Panc1 (cell line): Measurements from ENCODE around the gene PHF14. TPM values are rescaled to one million over a fixed set of nuclear protein-coding genes. Genes with fewer than 3 reads are reported as not detected.

Experiments
- ATAC-seq: fragments of 200-7000 bp; cut with Tn5 transposase; 2 replicates; pipeline ENCODE4 v1.9.1; 2020; ENCODE audit warnings: mild to moderate bottlenecking, moderate library complexity
- BruUV-seq: library from RNA; stranded (reverse); fragments of 400-500 nt; replicated peaks from 2 replicates; lab custom pipeline; 2021; lab: Mats Ljungman, UMichigan
- CTCF ChIA-PET: fragments of 300-600 bp; sonication (Branson Sonifier 250); formaldehyde crosslinking; loops from one replicate; lab custom pipeline; 2022; ENCODE audit warnings: antibody characterized with exemption; lab: Charles Lee
- POLR2A ChIA-PET: fragments of 300-600 bp; sonication (Branson Sonifier 250); formaldehyde crosslinking; loops from one replicate; lab custom pipeline; 2022; ENCODE audit warnings: antibody characterized with exemption; lab: Charles Lee
- DNase-seq: peaks from one replicate; pipeline ENCODE4 v3.0.0-alpha.2; 2010; ENCODE audit warnings: low read depth, low spot score
- H3K27ac ChIP-seq: 2 replicates; pipeline ENCODE4 v1.5.1; 2011; ENCODE audit warnings: mild to moderate bottlenecking, low read length, inconsistent platforms
- H3K27me3 ChIP-seq: fragments of 200-500 bp; sonication (Bioruptor generic); 2 replicates; pipeline ENCODE4 v1.6.0; 2014; ENCODE audit warnings: low read length, inconsistent platforms; ENCODE audit not compliant: control insufficient read depth, insufficient read depth
- H3K36me3 ChIP-seq: fragments of 200-500 bp; sonication (Bioruptor generic); 2 replicates; pipeline ENCODE4 v1.5.1; 2014; ENCODE audit warnings: inconsistent platforms, mild to moderate bottlenecking, low read length, moderate library complexity; ENCODE audit not compliant: control insufficient read depth, insufficient read depth
- H3K4me1 ChIP-seq: 2 replicates; pipeline ENCODE4 v1.5.1; 2011; ENCODE audit warnings: inconsistent platforms, mild to moderate bottlenecking, low read length, moderate library complexity; ENCODE audit not compliant: control insufficient read depth, insufficient read depth
- H3K4me3 ChIP-seq, 2 experiments: 2 replicates each; pipeline ENCODE4 v1.5.1; 2011 to 2012; ENCODE audit warnings: low read depth in 2 of 2, low read length in 2 of 2, mild to moderate bottlenecking in 2 of 2, inconsistent platforms in 1 of 2, moderate library complexity in 1 of 2
- H3K9me3 ChIP-seq: fragments of 200-500 bp; sonication (Bioruptor generic); 2 replicates; pipeline ENCODE4 v1.5.1; 2014; ENCODE audit warnings: low read depth, mild to moderate bottlenecking, inconsistent platforms, low read length, moderate library complexity; ENCODE audit not compliant: control insufficient read depth, insufficient read depth
- CTCF ChIP-seq: fragments of 450-650 bp; IDR thresholded peaks from 2 replicates; pipeline ENCODE4 v1.5.1; 2017; ENCODE audit warnings: mild to moderate bottlenecking
- POLR2AphosphoS5 ChIP-seq: IDR thresholded peaks from 2 replicates; pipeline ENCODE4 v1.6.1; 2012; ENCODE audit warnings: mild to moderate bottlenecking, low read depth, low read length, moderate library complexity
- REST ChIP-seq, 2 experiments: IDR thresholded peaks; 2 replicates each; pipeline ENCODE4 v1.6.1; 2011 to 2012; ENCODE audit warnings: low read depth in 2 of 2, control low read depth in 1 of 2, low read length in 1 of 2, mild to moderate bottlenecking in 1 of 2, moderate library complexity in 1 of 2; ENCODE audit not compliant: insufficient read depth in 1 of 2
- SIN3A ChIP-seq: IDR thresholded peaks from 2 replicates; pipeline ENCODE4 v1.6.1; 2012; ENCODE audit warnings: low read depth, mild to moderate bottlenecking, low read length, moderate library complexity, borderline replicate concordance; ENCODE audit not compliant: insufficient read depth
- TCF7L2 ChIP-seq: IDR thresholded peaks from 2 replicates; pipeline ENCODE4 v1.6.1; 2011; ENCODE audit warnings: mild to moderate bottlenecking, low read depth, low read length, inconsistent platforms
- in situ Hi-C: cut with HindIII; loops from 2 replicates; pipeline ENCODE4 v1.10.0; 2016; ENCODE audit warnings: low sequenced_read_pairs, low pct_unique_long_range_greater_than_20kb
- intact Hi-C: fragments of 100-400 bp; cut with micrococcal nuclease; formaldehyde crosslinking; loops from one replicate; pipeline ENCODE4 v1.10.0; 2022; ENCODE audit not compliant: unreplicated experiment
- total RNA-seq: library from RNA; stranded (reverse); gene quantifications from one replicate; pipeline ENCODE4 v1.2.1, GENCODE V29; 2021; ENCODE audit not compliant: unreplicated experiment

PHF14 gene
- total RNA-seq, 1 experiment from 2014 or later, result 85.6 TPM

GRCh38 chr7:11135573-11135972, 161.9 kb downstream of the PHF14 start:
- Histone ChIP-seq H3K27me3 (no peaks in the 10 kb centered on the region), H3K27ac (no peak overlapping the region), H3K4me1 (no peaks in the 10 kb centered on the region), H3K36me3 (no peaks in the 10 kb centered on the region; the same call in 1 of the 2 replicates), H3K9me3 (no peaks in the 10 kb centered on the region), H3K4me3 (no peak overlapping the region)
- intact Hi-C loops, result no loop called here
- DNase-seq, result no peak
- in situ Hi-C loops, result no loop called here
- BruUV-seq, result no TSS peak
- ChIA-PET CTCF (no interaction called here), POLR2A (no interaction called here)
- TF ChIP-seq TCF7L2, result no peak
- TF ChIP-seq REST (IDR thresholded peaks at IDR 0.05; ENCODE audit: insufficient read depth in 1 of 2, low read depth in 2 of 2, low read length in 1 of 2), result no peak
- no peak for TF ChIP-seq SIN3A
- TF ChIP-seq POLR2AphosphoS5, result no peak
- no peak for TF ChIP-seq CTCF
- ATAC-seq, result no peak

- DNase-seq (no peak), ATAC-seq (no peak)
- no TSS peak for BruUV-seq
- H3K4me1 ChIP-seq, result no peaks in the 10 kb centered on the region
- ChIA-PET CTCF (no interaction called here), POLR2A (no interaction called here)
- H3K36me3 ChIP-seq, result no peaks in the 10 kb centered on the region
- intact Hi-C loops (no loop called here), in situ Hi-C loops (no loop called here)
- no peaks in the 10 kb centered on the region for H3K27me3 ChIP-seq
- H3K4me3 ChIP-seq, result no peak overlapping the region
- TF ChIP-seq POLR2AphosphoS5 (no peak), SIN3A (no peak), TCF7L2 (no peak), CTCF (no peak), REST (IDR thresholded peaks at IDR 0.05; ENCODE audit: insufficient read depth in 1 of 2, low read depth in 2 of 2, low read length in 1 of 2) (no peak)
- no peak overlapping the region for H3K27ac ChIP-seq
- H3K9me3 ChIP-seq, result no peaks in the 10 kb centered on the region
Measured at GRCh38 chr7:11141541-11141940, 167.9 kb downstream of the PHF14 start.
